HEK293 (cell line): Measurements from ENCODE around the gene NFKBIL1.

Experiments
- CTCF ChIP-seq: fragments of 450-650 bp; formaldehyde crosslinking; IDR thresholded peaks from 2 replicates; pipeline ENCODE4 v1.5.1; 2016; ENCODE audit warnings: missing biosample characterization, missing genetic modification characterization
- KLF7 ChIP-seq: fragments of 450-650 bp; formaldehyde crosslinking; IDR thresholded peaks from 2 replicates; pipeline ENCODE4 v1.5.1; 2016; ENCODE audit warnings: missing biosample characterization, missing genetic modification characterization, borderline replicate concordance
- KLF9 ChIP-seq: fragments of 450-650 bp; formaldehyde crosslinking; IDR thresholded peaks from 2 replicates; pipeline ENCODE4 v1.5.1; 2016; ENCODE audit warnings: missing biosample characterization, missing genetic modification characterization, low read depth
- PBX3 ChIP-seq: sonication (generic); formaldehyde crosslinking; IDR thresholded peaks from 2 replicates; pipeline ENCODE4 v1.8.1; 2022; ENCODE audit warnings: mild to moderate bottlenecking, moderate library complexity, missing genetic modification reagents
- SCRT1 ChIP-seq: fragments of 450-650 bp; formaldehyde crosslinking; IDR thresholded peaks from 2 replicates; pipeline ENCODE4 v1.5.1; 2016; ENCODE audit warnings: missing biosample characterization, missing genetic modification characterization, borderline replicate concordance
- ZNF341 ChIP-seq: fragments of 450-650 bp; formaldehyde crosslinking; IDR thresholded peaks from 2 replicates; pipeline ENCODE4; 2016; ENCODE audit warnings: low read depth, missing biosample characterization, missing genetic modification characterization
- ZNF510 ChIP-seq: fragments of 450-650 bp; formaldehyde crosslinking; IDR thresholded peaks from 2 replicates; pipeline ENCODE4 v1.5.1; 2018; ENCODE audit warnings: mild to moderate bottlenecking, missing genetic modification characterization, missing biosample characterization; ENCODE audit not compliant: insufficient replicate concordance
- ZNF645 ChIP-seq: fragments of 450-650 bp; formaldehyde crosslinking; IDR thresholded peaks from 2 replicates; pipeline ENCODE4; 2016; ENCODE audit warnings: missing biosample characterization, missing genetic modification characterization
- ZNF654 ChIP-seq: fragments of 450-650 bp; formaldehyde crosslinking; IDR thresholded peaks from 2 replicates; pipeline ENCODE4 v1.5.1; 2016; ENCODE audit warnings: low read depth, missing biosample characterization, missing genetic modification characterization
- ZNF707 ChIP-seq: fragments of 450-650 bp; formaldehyde crosslinking; IDR thresholded peaks from 2 replicates; pipeline ENCODE4 v1.5.1; 2016; ENCODE audit warnings: missing biosample characterization, missing genetic modification characterization
- ZNF747 ChIP-seq: fragments of 450-650 bp; formaldehyde crosslinking; IDR thresholded peaks from 2 replicates; pipeline ENCODE4 v1.5.1; 2016; ENCODE audit warnings: missing biosample characterization, missing genetic modification characterization
- ZNF76 ChIP-seq: fragments of 450-650 bp; formaldehyde crosslinking; IDR thresholded peaks from 2 replicates; pipeline ENCODE4; 2016; ENCODE audit warnings: low read depth, missing biosample characterization, missing genetic modification characterization, borderline replicate concordance
- ZNF830 ChIP-seq: fragments of 450-650 bp; IDR thresholded peaks from 2 replicates; pipeline ENCODE4 v1.5.0; 2018; ENCODE audit warnings: missing biosample characterization, missing genetic modification characterization, low read depth, mild to moderate bottlenecking, moderate library complexity
- TF ChIP-seq, protein P1 (sequence below): fragments of 450-650 bp; formaldehyde crosslinking; IDR thresholded peaks from 2 replicates; pipeline ENCODE4 v1.5.1; 2016; ENCODE audit warnings: missing biosample characterization, missing genetic modification characterization

DNA sequence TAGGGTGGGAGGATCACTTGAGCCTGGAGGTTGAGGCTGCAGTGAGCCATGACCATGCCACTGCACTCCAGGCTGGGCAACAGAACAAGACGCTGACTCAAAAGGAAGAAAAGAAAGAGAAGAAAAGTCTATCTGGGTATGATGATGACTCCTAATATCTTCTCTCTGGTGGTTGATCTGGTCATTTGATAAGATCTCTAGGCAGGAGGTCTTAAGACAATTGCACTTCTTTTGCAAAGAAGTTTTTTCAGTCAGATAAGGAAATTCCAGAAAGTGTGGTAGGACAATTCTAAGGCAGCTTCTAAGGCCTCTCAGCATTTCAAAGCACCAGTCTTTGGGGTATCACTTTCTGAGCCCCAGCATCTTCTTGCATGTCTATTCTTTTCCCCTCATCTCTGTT lies 59.9 kb downstream of the NFKBIL1 start:
- TF ChIP-seq CTCF (tag by site-specific recombination) (no peak), SCRT1 (tag by site-specific recombination) (no peak), ZNF747 (tag by site-specific recombination) (no peak), ZNF654 (tag by site-specific recombination) (no peak), KLF7 (tag by site-specific recombination) (no peak), KLF9 (tag by site-specific recombination) (no peak), ZNF707 (tag by site-specific recombination) (no peak), ZNF341 (tag by site-specific recombination) (no peak), ZNF76 (tag by site-specific recombination) (no peak), ZNF645 (tag by site-specific recombination) (no peak), ZNF510 (no peak), ZNF830 (tag by site-specific recombination) (no peak), PBX3 (CRISPR knock-in tag) (no peak)
- TF ChIP-seq, protein P1, sequence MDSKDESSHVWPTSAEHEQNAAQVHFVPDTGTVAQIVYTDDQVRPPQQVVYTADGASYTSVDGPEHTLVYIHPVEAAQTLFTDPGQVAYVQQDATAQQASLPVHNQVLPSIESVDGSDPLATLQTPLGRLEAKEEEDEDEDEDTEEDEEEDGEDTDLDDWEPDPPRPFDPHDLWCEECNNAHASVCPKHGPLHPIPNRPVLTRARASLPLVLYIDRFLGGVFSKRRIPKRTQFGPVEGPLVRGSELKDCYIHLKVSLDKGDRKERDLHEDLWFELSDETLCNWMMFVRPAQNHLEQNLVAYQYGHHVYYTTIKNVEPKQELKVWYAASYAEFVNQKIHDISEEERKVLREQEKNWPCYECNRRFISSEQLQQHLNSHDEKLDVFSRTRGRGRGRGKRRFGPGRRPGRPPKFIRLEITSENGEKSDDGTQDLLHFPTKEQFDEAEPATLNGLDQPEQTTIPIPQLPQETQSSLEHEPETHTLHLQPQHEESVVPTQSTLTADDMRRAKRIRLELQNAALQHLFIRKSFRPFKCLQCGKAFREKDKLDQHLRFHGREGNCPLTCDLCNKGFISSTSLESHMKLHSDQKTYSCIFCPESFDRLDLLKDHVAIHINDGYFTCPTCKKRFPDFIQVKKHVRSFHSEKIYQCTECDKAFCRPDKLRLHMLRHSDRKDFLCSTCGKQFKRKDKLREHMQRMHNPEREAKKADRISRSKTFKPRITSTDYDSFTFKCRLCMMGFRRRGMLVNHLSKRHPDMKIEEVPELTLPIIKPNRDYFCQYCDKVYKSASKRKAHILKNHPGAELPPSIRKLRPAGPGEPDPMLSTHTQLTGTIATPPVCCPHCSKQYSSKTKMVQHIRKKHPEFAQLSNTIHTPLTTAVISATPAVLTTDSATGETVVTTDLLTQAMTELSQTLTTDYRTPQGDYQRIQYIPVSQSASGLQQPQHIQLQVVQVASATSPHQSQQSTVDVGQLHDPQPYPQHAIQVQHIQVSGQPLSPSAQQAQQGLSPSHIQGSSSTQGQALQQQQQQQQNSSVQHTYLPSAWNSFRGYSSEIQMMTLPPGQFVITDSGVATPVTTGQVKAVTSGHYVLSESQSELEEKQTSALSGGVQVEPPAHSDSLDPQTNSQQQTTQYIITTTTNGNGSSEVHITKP, result no peak
